Activated naive CD8-positive, alpha-beta T cell treated with anti-CD3 and anti-CD28 coated beads, Interleukin-2, amount 10 ng/mL, durations not matched to agents 7 days and 5 days (primary cell): ENCODE results near the gene KIAA1958. TPM values are rescaled to one million over a fixed set of nuclear protein-coding genes. Genes with fewer than 3 reads are reported as not detected.

ENCODE experiments used
- ATAC-seq: fragments of 150-1000 bp; cut with Tn5 transposase; one replicate; pipeline ENCODE4 v1.10.0; 2021; ENCODE audit warnings: low read depth, moderate library complexity
- POLR2A ChIA-PET: fragments of 350-600 bp; sonication (Branson Sonifier 250); formaldehyde crosslinking; loops from one replicate; lab custom pipeline; 2021; ENCODE audit warnings: antibody characterized with exemption; lab: Charles Lee
- DNase-seq: peaks from one replicate; pipeline ENCODE4 v3.0.0; 2021
- H3K27ac Mint-ChIP-seq: one replicate; pipeline ENCODE4 v1.8.0; 2022; ENCODE audit warnings: mild to moderate bottlenecking, mixed read lengths
- H3K27me3 Mint-ChIP-seq: one replicate; pipeline ENCODE4 v1.8.0; 2022; ENCODE audit warnings: mild to moderate bottlenecking, moderate library complexity, mixed read lengths
- H3K36me3 Mint-ChIP-seq: one replicate; pipeline ENCODE4 v1.8.0; 2021; ENCODE audit warnings: mild to moderate bottlenecking, mixed read lengths
- H3K4me1 Mint-ChIP-seq: one replicate; pipeline ENCODE4 v1.8.0; 2021; ENCODE audit warnings: mixed read lengths
- H3K4me3 Mint-ChIP-seq: one replicate; pipeline ENCODE4 v1.8.0; 2022; ENCODE audit warnings: mild to moderate bottlenecking, moderate library complexity, mixed read lengths
- H3K9me3 Mint-ChIP-seq: one replicate; pipeline ENCODE4 v1.8.0; 2021; ENCODE audit warnings: mixed read lengths
- total RNA-seq, 2 experiments: library from RNA; stranded (reverse); gene quantifications; one replicate each; pipeline ENCODE4 v1.2.3, GENCODE V29; 2021

Gene KIAA1958
- total RNA-seq, 2 experiments from 2014 or later = 13.3 to 15.0 TPM

GRCh38 chr9:112556497-112557442 lies 70.1 kb downstream of the KIAA1958 start:
- Mint-ChIP-seq H3K27me3 (no peaks in the 10 kb centered on the region), H3K27ac (no peak overlapping the region), H3K9me3 (no peaks in the 10 kb centered on the region), H3K4me1 (peaks cover 1% of the 10 kb centered on the region), H3K4me3 (no peak overlapping the region), H3K36me3 (peaks cover 7% of the 10 kb centered on the region)
- POLR2A ChIA-PET = no interaction called here
- ATAC-seq (no peak), DNase-seq (no peak)

DNA sequence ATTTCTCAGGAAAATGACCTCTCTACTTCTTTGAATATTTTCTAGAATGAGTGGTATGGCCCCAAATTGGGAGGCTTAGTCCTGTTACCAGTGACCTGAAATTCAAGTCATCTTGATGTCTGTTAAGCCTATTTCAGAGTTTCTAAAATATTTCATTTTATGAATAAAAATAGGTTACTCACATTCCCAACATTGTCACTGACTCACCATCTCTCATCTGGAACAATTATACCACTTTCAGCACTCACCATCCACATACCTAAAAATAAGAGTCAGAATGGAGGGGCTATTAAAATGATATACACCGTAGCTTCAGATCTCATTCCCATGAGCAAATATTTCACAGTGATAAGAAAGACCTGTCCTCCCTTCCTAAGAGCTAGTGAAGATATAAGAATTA lies 71.8 kb downstream of the KIAA1958 start:
- DNase-seq (no peak), ATAC-seq (no peak)
- Mint-ChIP-seq H3K27me3 (no peaks in the 10 kb centered on the region), H3K27ac (no peak overlapping the region), H3K36me3 (peaks cover 6% of the 10 kb centered on the region), H3K4me1 (peaks cover 1% of the 10 kb centered on the region), H3K9me3 (no peaks in the 10 kb centered on the region), H3K4me3 (no peak overlapping the region)
- POLR2A ChIA-PET = no interaction called here

DNA sequence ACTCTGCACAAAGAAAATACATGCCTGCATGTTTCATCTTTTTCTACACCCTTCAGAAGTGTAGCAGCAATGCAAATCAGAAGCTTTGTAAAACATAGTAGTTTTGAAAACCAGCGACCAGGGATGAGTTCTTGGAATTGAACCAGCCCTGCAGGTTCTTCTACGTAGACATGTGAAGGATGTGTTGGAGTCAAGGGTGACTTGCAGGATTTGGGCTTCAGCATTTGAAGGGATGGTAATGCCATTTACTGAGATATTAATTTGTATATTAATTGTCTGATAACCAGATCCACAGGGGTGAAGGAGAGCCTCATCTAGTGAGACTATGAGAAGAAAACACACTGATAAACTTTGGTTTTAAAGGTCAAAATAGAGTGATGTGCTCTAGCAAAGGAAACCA lies 72.4 kb downstream of the KIAA1958 start:
- DNase-seq = no peak
- peaks cover 6% of the 10 kb centered on the region for H3K36me3 Mint-ChIP-seq
- H3K9me3 Mint-ChIP-seq = no peaks in the 10 kb centered on the region
- POLR2A ChIA-PET = no interaction called here
- H3K27me3 Mint-ChIP-seq = no peaks in the 10 kb centered on the region
- H3K4me1 Mint-ChIP-seq = peaks cover 1% of the 10 kb centered on the region
- no peak overlapping the region for H3K4me3 Mint-ChIP-seq
- H3K27ac Mint-ChIP-seq = no peak overlapping the region
- ATAC-seq = no peak

DNA sequence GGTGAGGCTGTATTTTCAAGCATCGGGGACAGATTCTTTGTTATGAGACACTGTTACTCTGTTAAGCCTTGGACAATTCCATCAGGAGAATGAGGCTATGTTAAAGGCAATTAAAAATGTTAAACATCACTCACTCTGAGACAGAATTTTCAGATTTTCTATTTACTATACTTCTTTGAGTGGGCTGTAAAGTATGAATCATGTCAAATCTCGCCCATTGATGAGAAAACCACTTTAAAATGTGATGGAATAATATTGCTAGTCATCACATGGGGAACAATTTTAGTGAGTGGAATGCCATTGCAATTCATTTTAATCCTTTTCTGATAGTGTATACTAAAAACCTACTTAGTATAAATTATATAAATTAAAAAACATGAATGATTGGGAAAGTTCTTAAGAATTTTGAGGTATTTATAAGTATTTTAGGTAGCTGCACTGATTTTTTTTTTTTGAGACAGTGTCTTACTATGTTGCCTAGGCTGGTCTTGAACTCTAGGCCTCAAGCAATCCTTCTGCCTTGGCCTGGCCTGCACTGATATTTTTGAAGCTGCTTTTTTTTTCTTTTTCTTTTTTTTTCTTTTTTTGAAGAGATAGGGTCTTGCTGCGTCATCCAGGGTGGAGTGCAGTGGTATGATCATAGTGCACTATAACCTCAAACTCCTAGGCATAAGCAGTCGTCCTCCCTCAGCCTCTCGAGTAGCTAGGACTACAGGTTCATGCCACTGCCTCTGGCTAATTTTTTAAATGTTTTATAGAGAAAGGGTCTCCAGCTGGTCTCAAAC lies 73.2 kb downstream of the KIAA1958 start:
- Mint-ChIP-seq H3K4me3 (no peak overlapping the region), H3K27me3 (no peaks in the 10 kb centered on the region), H3K27ac (no peak overlapping the region), H3K9me3 (no peaks in the 10 kb centered on the region), H3K4me1 (peaks cover 1% of the 10 kb centered on the region), H3K36me3 (peaks cover 4% of the 10 kb centered on the region)
- no peak for DNase-seq
- POLR2A ChIA-PET = no interaction called here
- ATAC-seq = no peak

DNA sequence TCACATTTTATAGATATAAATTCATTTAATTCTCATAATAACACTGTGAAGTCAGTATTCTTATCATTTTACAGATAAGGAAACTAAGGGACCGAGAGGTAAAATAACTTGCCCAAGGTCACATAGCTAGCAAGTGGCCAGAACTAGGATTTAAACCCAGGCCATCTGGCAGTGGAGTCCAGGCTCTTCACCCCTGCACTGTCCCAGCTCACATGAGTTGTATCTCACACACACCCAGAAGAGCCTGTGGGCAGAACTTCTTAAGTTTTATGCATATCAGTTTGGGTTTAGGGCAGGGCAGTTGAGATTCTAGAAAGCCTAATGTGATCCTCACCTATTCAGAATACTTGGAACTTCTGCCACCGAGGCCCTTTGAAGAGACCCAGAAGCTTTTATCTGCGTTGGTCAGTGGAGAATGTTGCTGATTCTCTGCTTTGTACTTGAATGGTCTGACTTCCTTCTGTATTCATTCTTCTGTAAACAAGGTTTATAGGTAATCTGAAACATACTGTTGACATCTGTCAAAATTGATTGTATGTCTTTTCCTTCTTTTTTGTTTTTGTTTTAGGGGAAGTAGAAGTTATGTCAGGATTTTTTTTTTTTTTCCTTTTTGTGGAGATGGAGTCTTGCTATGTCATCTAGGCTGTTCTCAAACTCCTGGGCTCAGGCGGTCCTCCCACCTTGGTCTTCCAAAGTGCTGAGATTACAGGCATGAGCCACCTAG lies 75.8 kb downstream of the KIAA1958 start:
- Mint-ChIP-seq H3K9me3 (no peaks in the 10 kb centered on the region), H3K36me3 (no peaks in the 10 kb centered on the region), H3K27ac (no peak overlapping the region), H3K4me1 (no peaks in the 10 kb centered on the region), H3K27me3 (no peaks in the 10 kb centered on the region), H3K4me3 (no peak overlapping the region)
- DNase-seq = no peak
- POLR2A ChIA-PET = no interaction called here
- ATAC-seq = no peak

DNA sequence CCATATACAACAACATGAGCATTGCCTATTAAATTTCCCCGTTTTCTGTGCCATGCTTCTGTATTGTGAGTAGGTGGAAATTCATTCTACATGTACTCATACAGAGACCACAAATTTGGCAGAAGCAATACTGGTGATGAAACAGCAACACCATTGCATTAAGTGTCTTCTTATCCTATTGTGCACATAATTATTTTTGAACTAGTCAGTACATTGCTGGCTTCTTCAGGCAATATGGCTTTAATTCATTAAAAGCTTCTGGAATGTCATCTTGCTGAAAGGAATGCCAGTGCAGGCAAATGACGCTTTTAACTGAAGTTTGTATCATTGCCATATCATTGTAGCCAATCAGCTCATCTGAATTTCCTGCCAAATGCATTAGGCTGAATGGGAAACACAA lies 82.6 kb downstream of the KIAA1958 start:
- no peak for DNase-seq
- H3K4me3 Mint-ChIP-seq = no peak overlapping the region
- H3K4me1 Mint-ChIP-seq = peaks cover 2% of the 10 kb centered on the region
- POLR2A ChIA-PET = no interaction called here
- H3K9me3 Mint-ChIP-seq = no peaks in the 10 kb centered on the region
- peaks cover under 1% of the 10 kb centered on the region for H3K36me3 Mint-ChIP-seq
- H3K27ac Mint-ChIP-seq = no peak overlapping the region
- H3K27me3 Mint-ChIP-seq = no peaks in the 10 kb centered on the region
- ATAC-seq = no peak

GRCh38 chr9:112570671-112571167 lies 84.1 kb downstream of the KIAA1958 start:
- DNase-seq = no peak
- Mint-ChIP-seq H3K9me3 (no peaks in the 10 kb centered on the region), H3K27me3 (no peaks in the 10 kb centered on the region)

DNA sequence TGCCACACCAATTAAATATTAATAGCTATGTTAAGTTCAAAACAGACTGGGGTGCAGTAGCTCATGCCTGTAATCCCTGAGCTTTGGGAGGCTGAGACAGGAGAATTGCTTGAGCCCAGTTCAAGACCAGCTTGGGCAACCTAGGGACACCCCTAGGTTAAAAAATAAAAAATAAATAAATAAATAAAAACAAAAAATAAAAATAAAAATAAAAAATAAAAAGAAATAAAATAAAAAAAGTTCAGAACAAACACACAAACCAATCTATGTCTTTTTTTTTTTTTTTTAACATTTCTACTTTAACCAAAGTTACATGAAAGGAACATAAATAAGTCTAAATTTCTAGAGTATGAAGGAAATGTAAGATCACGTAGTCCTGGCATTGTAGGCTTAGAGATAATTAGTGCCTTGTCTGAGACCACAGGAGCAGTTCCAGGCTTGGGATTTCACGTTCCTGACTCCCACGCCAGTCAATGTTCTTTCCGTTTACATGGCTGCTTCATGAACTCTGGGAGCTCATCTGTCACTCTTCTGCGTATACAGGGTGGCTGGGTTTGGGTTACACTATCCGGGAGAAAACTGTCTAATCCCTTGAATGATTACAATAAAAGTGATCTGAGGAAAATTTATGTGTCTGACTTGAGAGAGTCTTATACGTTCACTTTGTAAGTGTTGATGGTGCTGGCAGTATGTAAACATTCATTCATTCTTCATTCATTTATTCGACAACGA lies 85.2 kb downstream of the KIAA1958 start:
- no peak for ATAC-seq

More at GRCh38 chr9:112570671-112571167, 84.1 kb downstream of the KIAA1958 start:
- POLR2A ChIA-PET = no interaction called here
- Mint-ChIP-seq H3K36me3 (peaks cover 10% of the 10 kb centered on the region), H3K4me3 (no peak overlapping the region), H3K4me1 (peaks cover 2% of the 10 kb centered on the region), H3K27ac (no peak overlapping the region)
- no peak for ATAC-seq

GRCh38 chr9:112572416-112572815 lies 85.8 kb downstream of the KIAA1958 start:
- peaks cover 12% of the 10 kb centered on the region for H3K36me3 Mint-ChIP-seq
- H3K27me3 Mint-ChIP-seq = no peaks in the 10 kb centered on the region
- H3K4me1 Mint-ChIP-seq = peaks cover 2% of the 10 kb centered on the region
- no peak overlapping the region for H3K27ac Mint-ChIP-seq
- no peak overlapping the region for H3K4me3 Mint-ChIP-seq
- POLR2A ChIA-PET = no interaction called here
- DNase-seq (no peak), ATAC-seq (no peak)
- H3K9me3 Mint-ChIP-seq = no peaks in the 10 kb centered on the region

More for the DNA sequence above, 85.2 kb downstream of the KIAA1958 start:
- Mint-ChIP-seq H3K4me3 (no peak overlapping the region), H3K27me3 (no peaks in the 10 kb centered on the region), H3K27ac (no peak overlapping the region), H3K9me3 (no peaks in the 10 kb centered on the region), H3K4me1 (peaks cover 2% of the 10 kb centered on the region), H3K36me3 (peaks cover 12% of the 10 kb centered on the region)
- POLR2A ChIA-PET = no interaction called here
- no peak for DNase-seq

DNA sequence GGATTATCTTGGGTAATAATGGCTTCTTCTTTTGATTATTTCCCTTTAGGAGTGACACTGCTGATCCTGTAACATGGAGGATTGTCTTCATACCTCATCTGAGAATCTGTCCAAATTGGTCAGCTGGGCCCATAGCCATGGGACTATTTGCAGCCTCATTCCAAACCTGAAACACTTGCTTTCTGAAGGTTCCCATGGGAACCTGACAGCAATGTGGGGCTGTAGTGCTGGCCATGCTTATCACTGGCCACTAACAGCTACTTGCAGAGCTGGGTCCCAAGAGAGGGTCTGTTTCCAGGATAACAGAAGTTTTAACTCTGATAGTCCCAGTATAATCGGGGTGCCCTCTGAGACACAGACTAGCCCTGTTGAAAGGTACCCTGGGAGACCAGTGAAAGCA lies 87.4 kb downstream of the KIAA1958 start:
- no peaks in the 10 kb centered on the region for H3K9me3 Mint-ChIP-seq
- no peaks in the 10 kb centered on the region for H3K27me3 Mint-ChIP-seq
- ATAC-seq (no peak), DNase-seq (no peak)
- H3K4me3 Mint-ChIP-seq = no peak overlapping the region
- H3K36me3 Mint-ChIP-seq = peaks cover 12% of the 10 kb centered on the region
- no peak overlapping the region for H3K27ac Mint-ChIP-seq
- POLR2A ChIA-PET = no interaction called here
- peaks cover 2% of the 10 kb centered on the region for H3K4me1 Mint-ChIP-seq

DNA sequence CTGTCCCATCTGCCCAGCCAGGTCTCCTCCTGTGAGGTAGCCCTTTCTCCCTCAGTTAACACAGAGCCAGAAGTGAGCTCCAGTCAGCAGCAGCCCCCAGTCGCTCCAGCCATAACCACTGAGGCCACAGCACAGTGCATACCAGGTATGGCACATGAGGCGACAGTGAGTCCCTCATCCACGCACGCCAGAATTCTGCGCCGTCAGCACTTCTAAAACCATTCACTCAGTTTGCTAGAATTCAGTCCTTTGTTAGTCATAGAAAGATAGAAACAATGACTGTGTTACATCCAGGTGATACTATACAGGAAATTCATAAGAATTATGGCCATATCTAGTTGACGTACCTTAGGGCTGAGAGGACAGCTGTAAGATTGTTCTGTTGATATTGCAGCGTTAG lies 88.5 kb downstream of the KIAA1958 start:
- ATAC-seq (no peak), DNase-seq (no peak)
- Mint-ChIP-seq H3K36me3 (peaks cover 12% of the 10 kb centered on the region), H3K27ac (no peak overlapping the region), H3K4me3 (no peak overlapping the region), H3K9me3 (no peaks in the 10 kb centered on the region), H3K4me1 (peaks cover 2% of the 10 kb centered on the region), H3K27me3 (no peaks in the 10 kb centered on the region)
- POLR2A ChIA-PET = no interaction called here

DNA sequence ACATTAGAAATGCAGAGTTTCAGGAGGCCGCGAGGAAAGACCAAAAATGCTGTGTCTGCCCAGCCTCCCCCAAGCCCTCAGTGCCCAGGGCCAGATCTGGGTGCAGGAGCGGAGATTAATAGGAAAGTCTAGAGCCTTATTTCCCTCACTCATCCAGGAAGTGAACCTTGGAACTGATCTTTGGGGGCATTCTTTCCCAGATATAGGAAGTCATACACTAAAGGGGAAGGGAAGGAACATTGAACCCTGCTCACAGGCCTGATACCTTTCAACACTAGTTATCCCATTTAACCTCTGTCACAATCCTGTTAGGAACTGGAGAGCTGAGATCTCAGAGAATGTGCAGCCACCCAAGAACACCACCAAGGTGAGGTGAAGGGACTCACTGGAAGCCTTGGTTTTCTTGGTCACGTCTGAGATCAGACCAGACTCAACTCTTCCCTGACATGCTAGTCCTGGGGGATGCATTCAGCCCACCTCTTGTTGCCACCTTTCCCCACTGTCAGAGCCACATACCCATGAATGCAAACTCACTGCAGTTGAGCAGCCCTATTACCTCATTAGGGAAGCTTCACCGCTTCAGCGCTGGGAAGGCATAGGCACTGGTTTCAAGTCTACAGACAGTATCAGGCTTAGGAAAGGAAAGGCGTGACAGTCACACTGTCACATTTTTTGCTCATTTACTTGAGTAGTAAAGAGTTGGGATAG lies 95.0 kb downstream of the KIAA1958 start:
- POLR2A ChIA-PET = no interaction called here

More for the DNA sequence above, 95.0 kb downstream of the KIAA1958 start:
- Mint-ChIP-seq H3K36me3 (no peaks in the 10 kb centered on the region), H3K9me3 (no peaks in the 10 kb centered on the region), H3K27ac (no peak overlapping the region), H3K4me3 (no peak overlapping the region), H3K4me1 (no peaks in the 10 kb centered on the region), H3K27me3 (no peaks in the 10 kb centered on the region)
- DNase-seq (no peak), ATAC-seq (no peak)
